K562 (cell line): ENCODE results near the gene NUP133. TPM values are rescaled to one million over a fixed set of nuclear protein-coding genes. Genes with fewer than 3 reads are reported as not detected.

Source experiments
- ARID3A ChIP-seq: IDR thresholded peaks from 2 replicates; pipeline ENCODE4 v1.6.1; 2012; ENCODE audit warnings: low read depth, low read length, improper control_type of control experiment, borderline replicate concordance
- CREM ChIP-seq: IDR thresholded peaks from 2 replicates; pipeline ENCODE4 v1.6.1; 2014; ENCODE audit warnings: antibody characterized with exemption, low read depth
- EP300 ChIP-seq: IDR thresholded peaks from 2 replicates; pipeline ENCODE4 v1.6.1; 2012; ENCODE audit warnings: low read length, improper control_type of control experiment
- HOMEZ ChIP-seq: fragments of 250-450 bp; sonication (Bioruptor Pico); IDR thresholded peaks from 2 replicates; pipeline ENCODE4 v1.4.0; 2020; ENCODE audit warnings: mild to moderate bottlenecking, moderate library complexity
- ILF3 ChIP-seq: fragments of 450-650 bp; IDR thresholded peaks from 2 replicates; pipeline ENCODE4 v1.6.1; 2018; ENCODE audit warnings: antibody characterized with exemption, mild to moderate bottlenecking, moderate library complexity, borderline replicate concordance
- JUND ChIP-seq, 2 experiments: IDR thresholded peaks; 2 replicates in 1 of 2; 3 replicates in 1 of 2; pipeline ENCODE4 v1.6.1; 2011; ENCODE audit warnings: borderline replicate concordance in 2 of 2, low read depth in 2 of 2, low read length in 2 of 2, improper control_type of control experiment in 1 of 2, missing biosample characterization in 1 of 2, missing genetic modification characterization in 1 of 2, missing genetic modification reagents in 1 of 2
- KAT7 ChIP-seq: sonication (generic); formaldehyde crosslinking; IDR thresholded peaks from 2 replicates; pipeline ENCODE4 v1.8.0; 2022; ENCODE audit warnings: missing genetic modification reagents, mild to moderate bottlenecking, borderline replicate concordance
- PHF20 ChIP-seq: fragments of 450-650 bp; IDR thresholded peaks from 2 replicates; pipeline ENCODE4 v1.6.1; 2018; ENCODE audit not compliant: partially characterized antibody
- RAD51 ChIP-seq: fragments of 450-650 bp; IDR thresholded peaks from 2 replicates; pipeline ENCODE4 v1.7.1; 2016; ENCODE audit warnings: low read depth, mild to moderate bottlenecking, borderline replicate concordance
- SMARCC2 ChIP-seq: fragments of 450-650 bp; IDR thresholded peaks from 2 replicates; pipeline ENCODE4 v1.6.1; 2017; ENCODE audit warnings: antibody characterized with exemption, moderate library complexity, mild to moderate bottlenecking, low read depth
- SRSF1 ChIP-seq: fragments of 200-400 bp; formaldehyde crosslinking; IDR thresholded peaks from 2 replicates; pipeline ENCODE4 v1.6.1; 2017; ENCODE audit warnings: mild to moderate bottlenecking, low read depth, low read length, moderate library complexity
- TFE3 ChIP-seq: fragments of 450-650 bp; formaldehyde crosslinking; IDR thresholded peaks from 2 replicates; pipeline ENCODE4 v1.4.0; 2020; ENCODE audit warnings: mild to moderate bottlenecking, mixed read lengths
- TRIM24 ChIP-seq, 2 experiments: fragments of 450-650 bp; IDR thresholded peaks; 2 replicates each; pipeline ENCODE4 v1.6.1; 2016
- ZNF395 ChIP-seq: fragments of 200-800 bp; sonication (Bioruptor generic); IDR thresholded peaks from 2 replicates; pipeline ENCODE4 v1.6.1; 2017; ENCODE audit warnings: missing genetic modification characterization, missing compliant biosample characterization
- ZNF589 ChIP-seq: fragments of 200-800 bp; sonication (Bioruptor generic); IDR thresholded peaks from 2 replicates; pipeline ENCODE4 v1.6.1; 2016; ENCODE audit warnings: low read depth, missing genetic modification characterization, missing compliant biosample characterization
- ZNF77 ChIP-seq: fragments of 250-450 bp; sonication (Bioruptor Pico); IDR thresholded peaks from 2 replicates; pipeline ENCODE4 v1.5.0; 2020
- polyA plus RNA-seq, 8 experiments: library from polyadenylated mRNA; depleted of rRNA in 4 of 8; stranded (reverse) in 5 of 8; unstranded in 3 of 8; fragments of >200 nt; fragmentation: Nextera tagmentation in 2 of 8; fragmentation: Illumina TruSeq in 1 of 8; extraction: Ambion mirVana in 2 of 8; extraction: Trizol in 1 of 8; gene quantifications; 2 replicates each; pipeline versions ENCODE4 v1.2.1 to v1.2.3, GENCODE V29; 2011 to 2014; ENCODE audit warnings: inconsistent platforms in 1 of 8, missing spikeins in 1 of 8
- total RNA-seq, 7 experiments: library from RNA; depleted of rRNA in 6 of 7; stranded (reverse); fragments of >200 nt in 6 of 7; fragmentation: Illumina TruSeq in 2 of 7; extraction: Trizol in 2 of 7; gene quantifications; 2 replicates each; pipeline versions ENCODE4 v1.2.1 to v1.2.3, GENCODE V29; 2011 to 2021; ENCODE audit warnings: low replicate concordance in 1 of 7

The NUP133 gene
- total and polyA plus RNA-seq, 9 of the 15 experiments (the other 6 are each of a cell fraction or from before 2014, with no cell fraction given) = 21.7 to 85.1 (median 61.3) TPM

- TF ChIP-seq HOMEZ (CRISPR knock-in tag) (no peak), JUND (IDR thresholded peaks at IDR 0.05; ENCODE audit: borderline replicate concordance, low read depth, low read length) (peak; percentile 30; the same call in 1 of the 2 replicates), JUND (tag; IDR thresholded peaks at IDR 0.05; ENCODE audit: borderline replicate concordance, low read depth, low read length) (0 out of 3 replicates have a peak, but pooled peaks have one; percentile 13), TFE3 (CRISPR knock-in tag) (no peak), SRSF1 (no peak), ARID3A (0 out of 2 replicates have a peak, but pooled peaks have one; percentile 32), RAD51 (no peak), ZNF589 (no peak), EP300 (0 out of 2 replicates have a peak, but pooled peaks have one; percentile 11), TRIM24 (IDR thresholded peaks at IDR 0.05) (no peak), CREM (peak; percentile 62; the same call in 1 of the 2 replicates), PHF20 (no peak), ILF3 (no peak), ZNF395 (CRISPR knock-in tag) (no peak), SMARCC2 (no peak), ZNF77 (CRISPR knock-in tag) (no peak), KAT7 (CRISPR knock-in tag) (no peak)
These were observed 6.6 kb upstream of the NUP133 start (continued) for GRCh38 chr1:229514578-229515275.
